Naive thymus-derived CD8-positive, alpha-beta T cell (primary cell): ENCODE results near the gene WDR82. TPM values are rescaled to one million over a fixed set of nuclear protein-coding genes. Genes with fewer than 3 reads are reported as not detected.

Experiments used
- ATAC-seq, 2 donors: fragments of 150-1000 bp; cut with Tn5 transposase in 1 of 2; sonication (Bioruptor Pico), chemical (Tn5 transposase) in 1 of 2; 1 replicate in 1 of 2; 2 replicates in 1 of 2; pipeline ENCODE4 v1.10.0; 2021; ENCODE audit warnings: mild to moderate bottlenecking in 2 of 2, moderate library complexity in 2 of 2
- POLR2A ChIA-PET: fragments of 350-600 bp; sonication (Branson Sonifier 250); formaldehyde crosslinking; loops from one replicate; lab custom pipeline; 2021; ENCODE audit warnings: antibody characterized with exemption; lab: Charles Lee
- DNase-seq, 10 donors: peaks; one replicate each; pipeline versions ENCODE4 v3.0.0 to v3.0.0-alpha.2; 2020 to 2022
- H3K27ac Mint-ChIP-seq, 10 donors: one replicate each; pipeline ENCODE4 v1.8.0; 2020 to 2022; ENCODE audit warnings: mild to moderate bottlenecking in 10 of 10, mixed read lengths in 10 of 10, moderate library complexity in 4 of 10, inconsistent platforms in 1 of 10
- H3K27me3 Mint-ChIP-seq, 5 donors: one replicate each; pipeline ENCODE4 v1.8.0; 2021 to 2022; ENCODE audit warnings: mixed read lengths in 5 of 5
- H3K36me3 Mint-ChIP-seq, 3 donors: one replicate each; pipeline ENCODE4 v1.8.0; 2020 to 2022; ENCODE audit warnings: mixed read lengths in 3 of 3, mild to moderate bottlenecking in 2 of 3, inconsistent platforms in 1 of 3
- H3K4me1 Mint-ChIP-seq, 4 donors: one replicate each; pipeline ENCODE4 v1.8.0; 2021 to 2022; ENCODE audit warnings: mixed read lengths in 4 of 4
- H3K4me3 Mint-ChIP-seq, 10 donors: one replicate each; pipeline ENCODE4 v1.8.0; 2020 to 2022; ENCODE audit warnings: mild to moderate bottlenecking in 10 of 10, mixed read lengths in 10 of 10, moderate library complexity in 6 of 10, inconsistent platforms in 1 of 10
- H3K9me3 Mint-ChIP-seq, 9 donors: one replicate each; pipeline ENCODE4 v1.8.0; 2020 to 2022; ENCODE audit warnings: mixed read lengths in 9 of 9, mild to moderate bottlenecking in 3 of 9, inconsistent platforms in 1 of 9, moderate library complexity in 1 of 9
- polyA plus RNA-seq, 3 donors: library from polyadenylated mRNA; unstranded; fragments of 300-500 nt; fragmentation: Illumina TruSeq; gene quantifications; one replicate each; pipeline ENCODE4 v1.2.3, GENCODE V29; 2021
- total RNA-seq, 8 experiments: library from RNA in 2 of 8; stranded (reverse) in 2 of 8; gene quantifications; one replicate each; pipeline ENCODE4 v1.2.3 and lab custom pipeline; 2021 to 2026

WDR82 gene
- total and polyA plus RNA-seq, 5 experiments from 2014 or later = 136 to 191 (median 172) TPM

DNA sequence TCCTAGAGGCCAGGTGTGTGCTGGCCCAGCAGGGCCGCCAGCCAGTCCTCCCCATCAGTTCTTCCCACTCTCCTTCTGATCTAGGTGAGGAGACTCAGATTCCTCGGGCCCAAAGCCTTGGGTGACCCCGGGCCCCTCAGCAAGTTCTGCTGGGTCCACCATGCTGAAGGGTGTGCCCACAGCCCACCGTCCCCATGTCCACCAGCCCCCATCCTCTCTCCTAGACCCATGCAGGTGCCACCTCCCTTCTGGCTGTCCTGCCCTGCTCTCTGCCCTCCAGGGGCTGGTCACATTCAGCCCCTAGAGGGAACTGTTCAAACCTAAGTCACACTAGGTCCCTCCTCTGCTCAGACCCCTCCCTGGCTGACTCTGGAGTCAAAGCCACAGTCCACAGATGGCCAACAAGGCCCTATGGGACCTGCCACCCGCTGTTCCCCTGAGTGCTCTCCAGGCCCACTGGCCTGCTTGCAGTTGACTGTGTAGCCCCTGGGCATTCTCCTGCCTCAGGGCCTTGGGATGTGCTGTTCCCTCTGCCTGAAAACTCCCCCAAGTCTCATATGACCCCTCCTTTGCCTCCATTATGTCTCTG is 52.1 kb downstream of the WDR82 start:
- Mint-ChIP-seq H3K4me1 (peaks cover 37 to 76% (median 62%) of the 10 kb centered on the region in 4 donors), H3K27ac (peak overlapping the region; percentile 73 to 96 (median 90)), H3K36me3 (peaks cover 0 to 28% (median 0%) of the 10 kb centered on the region in 3 donors), H3K4me3 (peak overlapping the region; percentile 30 to 89 (median 65)), H3K9me3 (no peaks in the 10 kb centered on the region), H3K27me3 (no peaks in the 10 kb centered on the region)
- peak in 1 of 10 donors; percentile 55 for DNase-seq
- ATAC-seq = no peak
- POLR2A ChIA-PET = interaction anchor here (1.0 to 58.8 kb wide), 4 partner anchors 9 to 110 kb away, joined by 3 to 1841 read pairs (median 728); partner anchors contain the start of genes GLYCTK, PPM1M, TWF2 and WDR82

DNA sequence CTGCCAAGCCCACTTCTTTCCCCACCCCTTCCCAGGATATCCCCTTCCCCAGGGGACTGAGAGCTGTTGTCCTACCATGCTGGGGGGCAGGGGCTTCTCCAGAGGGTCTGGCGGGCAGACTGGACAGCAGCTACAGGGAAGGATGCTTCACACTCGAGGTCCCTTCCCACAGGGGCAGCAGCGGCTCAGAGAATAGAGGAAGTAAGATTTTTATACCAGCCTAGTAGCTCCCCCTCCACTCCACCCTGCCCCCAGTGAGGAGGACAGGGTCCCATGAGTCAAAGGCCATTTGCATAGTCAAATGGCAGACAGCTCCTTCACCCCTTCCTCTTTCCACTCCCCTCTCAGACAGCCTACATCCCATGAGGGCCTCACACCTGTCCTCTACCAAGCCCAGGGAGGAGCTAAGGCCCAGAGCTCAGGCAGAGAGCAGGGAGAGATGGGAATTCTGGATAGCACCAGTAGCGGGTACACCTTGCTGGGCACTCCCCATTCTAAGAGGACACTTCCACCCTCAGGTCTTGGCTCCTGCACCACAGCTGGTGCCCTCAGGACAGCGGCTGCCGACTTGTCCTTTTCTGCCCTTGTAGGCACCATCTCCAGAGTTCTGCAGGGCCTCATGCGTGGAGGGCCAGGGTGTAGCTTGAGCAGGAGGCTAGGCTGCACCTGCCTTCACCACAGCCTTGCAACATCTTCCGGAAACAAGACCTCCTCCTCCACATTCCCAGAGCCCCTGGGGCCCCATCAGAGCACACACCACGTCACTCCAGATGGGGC is 52.8 kb downstream of the WDR82 start, which contains the start of gene TLR9:
Gene TLR9, minus strand, starts transcription at position 194 of the 777 bp plus-strand sequence. Its CDS starts 116 bp downstream, at position 78.
- Mint-ChIP-seq H3K27me3 (no peaks in the 10 kb centered on the region), H3K9me3 (no peaks in the 10 kb centered on the region), H3K36me3 (peaks cover 0 to 23% (median 0%) of the 10 kb centered on the region in 3 donors), H3K4me1 (peaks cover 36 to 80% (median 65%) of the 10 kb centered on the region in 4 donors), H3K27ac (peak within 1 kb of the TSS; percentile 73 to 96 (median 90)), H3K4me3 (peak within 1 kb of the TSS; percentile 30 to 92 (median 75))
- DNase-seq (peak in 1 of 10 donors; percentile 67), ATAC-seq (peak; percentile 43 to 54)
- POLR2A ChIA-PET = interaction anchor here (0.7 to 58.8 kb wide), 4 partner anchors 25 to 544 kb away, joined by 3 to 1841 read pairs (median 728); partner anchors contain the start of genes GLYCTK, PPM1M, TWF2 and WDR82

DNA sequence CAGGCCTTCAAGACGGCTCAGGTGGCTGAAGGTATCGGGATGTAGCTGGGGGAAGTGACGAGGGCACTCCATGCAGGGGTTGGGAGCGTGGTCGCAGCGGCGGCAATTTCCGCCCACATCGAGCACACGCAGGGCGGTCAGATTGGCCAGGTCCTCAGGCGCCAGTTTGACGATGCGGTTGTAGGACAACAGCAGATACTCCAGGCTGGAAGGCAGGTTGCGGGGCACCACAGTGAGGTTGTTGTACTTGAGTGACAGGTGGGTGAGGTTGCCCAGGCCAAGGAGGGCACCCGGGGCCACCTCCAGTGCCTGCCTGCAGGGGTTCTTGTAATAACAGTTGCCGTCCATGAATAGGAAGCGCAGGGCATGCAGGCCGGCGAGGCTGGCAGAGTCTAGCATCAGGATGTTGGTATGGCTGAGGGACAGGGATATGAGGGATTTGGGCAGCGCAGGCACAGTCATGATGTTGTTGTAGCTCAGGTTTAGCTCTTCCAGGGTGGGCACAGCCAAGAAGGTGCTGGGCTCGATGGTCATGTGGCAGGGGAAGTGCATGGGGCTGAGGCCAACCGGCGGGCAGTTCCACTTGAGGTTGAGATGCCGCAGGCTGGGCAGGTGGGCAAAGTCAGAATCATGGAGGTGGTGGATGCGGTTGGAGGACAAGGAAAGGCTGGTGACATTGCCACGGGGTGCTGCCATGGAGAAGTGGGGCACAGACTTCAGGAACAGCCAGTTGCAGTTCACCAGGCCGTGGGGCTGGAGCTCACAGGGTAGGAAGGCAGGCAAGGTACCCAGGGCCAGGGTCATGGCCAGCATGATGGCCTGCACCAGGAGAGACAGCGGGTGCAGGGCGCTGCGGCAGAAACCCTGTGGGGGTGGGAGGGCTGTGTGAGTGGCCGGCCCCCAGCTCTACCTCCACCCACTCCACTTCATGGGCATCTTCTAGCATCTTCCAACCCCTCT is 54.7 kb downstream of the WDR82 start:
- POLR2A ChIA-PET = interaction anchor here (0.5 to 58.8 kb wide), 5 partner anchors 27 to 277 kb away, joined by 3 to 1841 read pairs (median 4); partner anchors contain the start of genes GLYCTK, PPM1M, TWF2 and WDR82
- H3K36me3 Mint-ChIP-seq = peaks cover 0 to 6% (median 0%) of the 10 kb centered on the region in 3 donors
- H3K27ac Mint-ChIP-seq = peak overlapping the region; percentile 80 to 96 (median 89)
- H3K27me3 Mint-ChIP-seq = no peaks in the 10 kb centered on the region
- H3K4me3 Mint-ChIP-seq = peak overlapping the region; percentile 65 to 92 (median 77)
- DNase-seq (peak in 1 of 10 donors; percentile 45), ATAC-seq (no peak)
- H3K4me1 Mint-ChIP-seq = peaks cover 40 to 90% (median 83%) of the 10 kb centered on the region in 4 donors
- H3K9me3 Mint-ChIP-seq = no peaks in the 10 kb centered on the region

DNA sequence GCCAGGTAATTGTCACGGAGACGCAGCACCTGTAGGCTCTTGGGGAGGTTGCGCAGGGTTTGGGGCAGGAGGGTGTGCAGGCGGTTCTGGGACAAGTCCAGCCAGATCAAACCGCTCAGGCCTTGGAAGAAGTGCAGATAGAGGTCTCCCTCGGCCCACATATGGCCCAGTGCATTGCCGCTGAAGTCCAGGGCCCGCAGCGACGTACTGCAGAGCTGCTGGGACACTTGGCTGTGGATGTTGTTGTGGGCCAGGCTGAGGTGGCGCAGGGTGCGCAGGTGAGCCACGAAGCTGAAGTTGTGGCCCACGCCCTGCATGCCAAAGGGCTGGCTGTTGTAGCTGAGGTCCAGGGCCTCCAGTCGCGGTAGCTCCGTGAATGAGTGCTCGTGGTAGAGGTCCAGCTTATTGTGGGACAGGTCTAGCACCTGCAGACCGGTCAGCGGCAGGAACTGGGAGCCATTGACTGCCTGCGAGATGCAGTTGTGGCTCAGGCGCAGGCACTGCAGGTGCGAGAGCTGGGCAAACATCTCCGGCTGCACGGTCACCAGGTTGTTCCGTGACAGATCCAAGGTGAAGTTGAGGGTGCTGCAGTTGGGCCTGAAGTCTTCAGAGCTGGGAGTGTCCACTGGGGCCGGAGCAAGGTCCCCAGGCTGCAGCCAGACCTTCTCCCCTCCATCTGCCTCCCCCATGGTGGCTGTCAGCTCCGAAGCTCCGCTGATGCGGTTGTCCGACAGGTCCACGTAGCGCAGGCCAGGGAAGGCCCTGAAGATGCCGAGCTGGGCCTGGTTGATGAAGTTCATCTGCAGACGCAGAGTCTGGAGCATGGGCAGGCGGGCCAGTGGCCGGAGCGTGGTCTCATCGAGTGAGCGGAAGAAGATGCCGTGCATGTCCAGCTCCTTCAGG is 55.9 kb downstream of the WDR82 start:
- POLR2A ChIA-PET = interaction anchor here (0.5 to 58.8 kb wide), 13 partner anchors 10 to 236 kb away, joined by 3 to 1841 read pairs (median 3); partner anchors contain the start of genes ALAS1, DUSP7, GLYCTK and PPM1M
- Mint-ChIP-seq H3K27me3 (no peaks in the 10 kb centered on the region), H3K27ac (peak overlapping the region; percentile 80 to 97 (median 94)), H3K4me1 (peaks cover 45 to 97% (median 92%) of the 10 kb centered on the region in 4 donors), H3K36me3 (peaks cover 0 to 3% (median 0%) of the 10 kb centered on the region in 3 donors), H3K4me3 (peak overlapping the region; percentile 77 to 92 (median 87)), H3K9me3 (no peaks in the 10 kb centered on the region)
- DNase-seq = peak in 1 of 10 donors; percentile 61
- no peak for ATAC-seq

DNA sequence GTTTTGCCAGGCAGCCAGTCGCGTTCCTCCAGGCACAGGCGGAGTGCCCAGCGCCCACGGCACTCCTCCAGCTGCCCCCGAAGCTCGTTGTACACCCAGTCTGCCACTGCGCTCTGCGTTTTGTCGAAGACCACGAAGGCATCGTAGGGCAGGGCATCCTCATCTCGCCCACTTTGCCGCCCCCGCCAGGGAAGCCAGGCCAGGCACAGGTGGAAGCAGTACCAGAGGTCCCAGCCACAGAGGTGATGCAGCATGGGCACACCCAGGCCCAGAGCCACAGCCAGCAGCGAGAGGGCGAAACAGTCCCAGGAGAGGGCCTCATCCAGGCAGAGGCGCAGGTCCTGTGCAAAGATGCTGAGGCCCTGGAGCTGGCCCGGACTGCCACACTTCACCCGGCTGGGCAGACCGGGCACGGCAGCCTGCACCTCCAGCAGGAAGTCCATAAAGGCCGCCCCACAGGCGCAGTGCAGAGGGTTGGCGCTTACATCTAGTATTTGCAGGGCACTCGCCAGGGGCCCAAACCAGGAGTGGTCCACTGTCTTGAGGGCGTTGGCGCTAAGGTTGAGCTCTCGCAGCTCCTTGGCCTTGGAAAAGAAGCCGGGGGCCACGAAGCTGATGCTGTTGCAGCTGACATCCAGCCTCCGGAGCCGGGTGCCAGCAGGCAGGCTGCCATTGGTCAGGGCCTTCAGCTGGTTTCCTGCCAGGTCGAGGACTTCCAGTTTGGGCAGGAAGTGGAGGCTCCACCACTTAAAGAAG is 56.7 kb downstream of the WDR82 start:
- POLR2A ChIA-PET = interaction anchor here (0.6 to 58.8 kb wide), 11 partner anchors 9 to 237 kb away, joined by 3 to 1841 read pairs (median 3); partner anchors contain the start of genes ALAS1, DUSP7, GLYCTK and PPM1M
- peaks cover 49 to 98% (median 95%) of the 10 kb centered on the region in 4 donors for H3K4me1 Mint-ChIP-seq
- H3K27me3 Mint-ChIP-seq = no peaks in the 10 kb centered on the region
- H3K36me3 Mint-ChIP-seq = peaks cover 0 to 1% (median 0%) of the 10 kb centered on the region in 3 donors
- H3K4me3 Mint-ChIP-seq = peak overlapping the region; percentile 77 to 92 (median 87)
- no peaks in the 10 kb centered on the region for H3K9me3 Mint-ChIP-seq
- ATAC-seq (peak; percentile 73 to 79), DNase-seq (peak; percentile 51 to 87 (median 70))
- H3K27ac Mint-ChIP-seq = peak overlapping the region; percentile 76 to 97 (median 94)

DNA sequence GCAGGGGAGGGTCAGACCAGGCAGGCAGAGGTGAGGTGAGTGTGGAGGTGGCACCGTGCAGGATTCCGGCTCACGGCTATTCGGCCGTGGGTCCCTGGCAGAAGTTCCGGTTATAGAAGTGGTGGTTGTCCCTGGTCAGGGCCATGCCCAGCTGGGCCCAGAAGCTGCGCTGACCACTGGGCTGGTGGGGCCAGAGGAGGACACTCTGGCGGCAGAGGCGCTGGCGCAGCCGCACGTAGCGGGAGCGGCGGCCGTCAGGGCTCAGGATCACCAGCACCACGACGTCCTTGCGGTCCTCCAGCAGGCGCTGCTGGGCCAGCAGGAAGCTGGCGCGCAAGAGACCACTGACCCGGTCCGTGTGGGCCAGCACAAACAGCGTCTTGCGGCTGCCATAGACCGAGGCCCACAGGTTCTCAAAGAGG is 57.3 kb downstream of the WDR82 start:
- Mint-ChIP-seq H3K27ac (peak overlapping the region in 7 of 10 donors; percentile 50 to 96 (median 94)), H3K4me3 (peak overlapping the region; percentile 32 to 92 (median 87)), H3K4me1 (peaks cover 46 to 98% (median 94%) of the 10 kb centered on the region in 4 donors), H3K27me3 (no peaks in the 10 kb centered on the region), H3K9me3 (no peaks in the 10 kb centered on the region), H3K36me3 (peaks cover 0 to 3% (median 0%) of the 10 kb centered on the region in 3 donors)
- ATAC-seq (no peak), DNase-seq (peak in 1 of 10 donors; percentile 51)
- POLR2A ChIA-PET = interaction anchor here (0.6 to 58.8 kb wide), 5 partner anchors 26 to 117 kb away, joined by 3 to 1841 read pairs (median 22); partner anchors contain the start of genes GLYCTK, PPM1M, TWF2 and WDR82

DNA sequence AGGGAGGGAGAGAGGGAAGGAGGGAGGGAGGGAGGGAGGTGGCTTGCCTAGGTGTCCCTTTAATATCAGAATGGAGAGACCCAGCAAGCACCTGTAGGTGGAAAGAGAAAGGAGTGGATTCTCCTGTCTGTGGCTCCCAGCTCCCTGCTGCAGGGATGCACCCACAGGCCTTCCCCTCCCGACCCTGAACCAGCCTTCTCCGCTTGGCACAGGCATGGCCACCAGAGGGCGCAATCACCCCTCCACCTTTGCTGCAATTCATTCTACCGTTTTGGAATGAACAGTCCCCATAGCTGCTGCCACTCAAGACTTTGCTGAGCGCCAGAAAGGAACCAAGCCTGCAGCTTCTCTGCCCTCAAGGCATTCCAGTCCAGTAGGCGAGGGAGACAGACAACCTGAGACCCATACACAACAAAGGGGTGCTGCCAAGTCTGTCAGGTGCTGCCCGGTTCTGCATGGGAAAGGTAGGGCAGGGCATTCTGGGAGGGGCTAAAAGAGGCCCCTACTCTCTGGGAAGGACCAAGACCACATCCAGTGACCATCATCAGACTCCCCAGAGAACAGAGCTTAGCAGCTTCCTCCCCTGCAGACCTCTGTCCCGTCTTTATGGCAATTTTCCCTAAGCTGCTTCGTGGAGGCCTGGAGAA is 57.9 kb downstream of the WDR82 start:
- DNase-seq (peak; percentile 74 to 92 (median 87)), ATAC-seq (peak; percentile 64 to 73)
- no peaks in the 10 kb centered on the region for H3K9me3 Mint-ChIP-seq
- peak overlapping the region; percentile 32 to 89 (median 73) for H3K4me3 Mint-ChIP-seq
- POLR2A ChIA-PET = interaction anchor here (0.9 to 58.8 kb wide), 5 partner anchors 30 to 118 kb away, joined by 3 to 1841 read pairs (median 22); partner anchors contain the start of genes GLYCTK, POC1A, PPM1M and TWF2
- peak overlapping the region; percentile 75 to 92 (median 84) for H3K27ac Mint-ChIP-seq
- peaks cover 0 to 6% (median 2%) of the 10 kb centered on the region in 3 donors for H3K36me3 Mint-ChIP-seq
- peaks cover 41 to 96% (median 90%) of the 10 kb centered on the region in 4 donors for H3K4me1 Mint-ChIP-seq
- no peaks in the 10 kb centered on the region for H3K27me3 Mint-ChIP-seq

DNA sequence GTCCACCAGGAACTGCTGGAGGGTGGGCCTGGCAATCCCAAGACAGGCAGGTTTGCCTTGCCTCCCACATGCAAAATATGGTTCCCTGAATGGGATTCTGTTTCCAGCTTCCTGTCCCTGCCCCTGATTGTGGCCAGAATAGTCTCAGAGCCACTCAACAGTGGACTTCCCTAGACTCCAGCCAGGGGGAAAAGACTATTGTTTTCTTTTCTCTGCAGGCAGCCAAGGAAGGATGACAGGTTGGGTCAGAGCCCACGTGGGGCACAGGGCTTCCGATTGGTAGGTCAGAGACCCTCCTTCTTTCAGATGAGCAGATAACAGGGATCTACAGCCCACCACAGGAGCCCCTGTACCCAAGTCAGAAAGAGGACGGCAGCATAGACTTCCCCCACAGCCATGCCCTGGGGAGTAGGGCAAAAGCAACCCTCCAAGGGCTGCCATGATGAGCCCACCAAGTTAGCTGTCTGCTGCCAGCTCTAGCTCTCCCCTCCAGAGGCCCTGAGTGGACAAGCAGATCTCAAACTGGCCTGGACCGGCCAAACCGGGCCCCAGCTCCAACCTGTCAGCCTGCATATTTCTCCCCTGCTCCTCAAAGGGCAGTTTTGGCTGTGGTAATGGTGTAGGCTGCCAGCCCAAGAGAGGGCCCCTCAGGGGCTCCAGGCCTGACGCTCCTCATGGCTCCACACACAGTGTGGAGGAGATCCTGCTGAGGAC is 59.4 kb downstream of the WDR82 start:
- peak overlapping the region; percentile 19 to 89 (median 66) for H3K4me3 Mint-ChIP-seq
- ATAC-seq (no peak), DNase-seq (peak in 1 of 10 donors; percentile 56)
- H3K36me3 Mint-ChIP-seq = peaks cover 0 to 20% (median 10%) of the 10 kb centered on the region in 3 donors
- peak overlapping the region; percentile 39 to 86 (median 76) for H3K27ac Mint-ChIP-seq
- POLR2A ChIA-PET = interaction anchor here (0.6 to 58.8 kb wide), 6 partner anchors 31 to 1680 kb away, joined by 3 to 1841 read pairs (median 15); partner anchors contain the start of genes GLYCTK, PPM1M, TWF2 and WDR82
- H3K4me1 Mint-ChIP-seq = peaks cover 41 to 86% (median 82%) of the 10 kb centered on the region in 4 donors
- no peaks in the 10 kb centered on the region for H3K9me3 Mint-ChIP-seq
- H3K27me3 Mint-ChIP-seq = no peaks in the 10 kb centered on the region

DNA sequence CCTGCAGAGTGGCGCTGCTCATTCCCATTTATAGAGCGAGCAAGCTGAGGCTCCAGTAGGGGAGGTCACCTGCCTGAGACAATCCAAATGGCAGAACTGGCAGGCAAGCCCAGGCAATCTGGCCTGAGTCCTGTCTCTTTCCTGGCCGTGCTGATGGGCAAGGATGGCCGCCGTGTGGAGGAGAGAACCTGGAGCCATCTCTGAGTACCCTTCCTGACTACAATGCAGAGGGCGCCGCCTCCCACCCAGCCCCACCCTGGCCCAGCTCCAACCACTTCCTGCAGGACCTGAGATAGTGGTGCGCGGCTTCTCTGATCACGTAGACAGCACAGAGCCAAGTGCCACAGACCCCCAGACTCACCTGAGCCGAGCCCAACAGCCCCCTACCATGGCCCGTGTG is 60.0 kb downstream of the WDR82 start:
- H3K9me3 Mint-ChIP-seq = no peaks in the 10 kb centered on the region
- H3K27ac Mint-ChIP-seq = peak overlapping the region in 9 of 10 donors; percentile 71 to 94 (median 81)
- peaks cover 3 to 26% (median 10%) of the 10 kb centered on the region in 3 donors for H3K36me3 Mint-ChIP-seq
- no peak for ATAC-seq
- H3K4me3 Mint-ChIP-seq = peak overlapping the region; percentile 46 to 89 (median 72)
- peaks cover 36 to 80% (median 76%) of the 10 kb centered on the region in 4 donors for H3K4me1 Mint-ChIP-seq
- H3K27me3 Mint-ChIP-seq = no peaks in the 10 kb centered on the region
- POLR2A ChIA-PET = interaction anchor here (0.6 to 58.8 kb wide), 5 partner anchors 17 to 549 kb away, joined by 3 to 1841 read pairs (median 7); partner anchors contain the start of genes GLYCTK, PPM1M, TWF2 and WDR82
- peak in 2 of 10 donors; percentile 40 to 68 for DNase-seq
